GM19467 (cell line): Measurements from ENCODE around the gene ESYT1.

ENCODE experiments used
- ATAC-seq: cut with Tn5 transposase; IDR thresholded peaks from one replicate; pipeline ENCODE4 v1.9.1; 2021; ENCODE audit warnings: mild to moderate bottlenecking, moderate library complexity; ENCODE audit not compliant: unreplicated experiment

The ESYT1 gene, protein sequence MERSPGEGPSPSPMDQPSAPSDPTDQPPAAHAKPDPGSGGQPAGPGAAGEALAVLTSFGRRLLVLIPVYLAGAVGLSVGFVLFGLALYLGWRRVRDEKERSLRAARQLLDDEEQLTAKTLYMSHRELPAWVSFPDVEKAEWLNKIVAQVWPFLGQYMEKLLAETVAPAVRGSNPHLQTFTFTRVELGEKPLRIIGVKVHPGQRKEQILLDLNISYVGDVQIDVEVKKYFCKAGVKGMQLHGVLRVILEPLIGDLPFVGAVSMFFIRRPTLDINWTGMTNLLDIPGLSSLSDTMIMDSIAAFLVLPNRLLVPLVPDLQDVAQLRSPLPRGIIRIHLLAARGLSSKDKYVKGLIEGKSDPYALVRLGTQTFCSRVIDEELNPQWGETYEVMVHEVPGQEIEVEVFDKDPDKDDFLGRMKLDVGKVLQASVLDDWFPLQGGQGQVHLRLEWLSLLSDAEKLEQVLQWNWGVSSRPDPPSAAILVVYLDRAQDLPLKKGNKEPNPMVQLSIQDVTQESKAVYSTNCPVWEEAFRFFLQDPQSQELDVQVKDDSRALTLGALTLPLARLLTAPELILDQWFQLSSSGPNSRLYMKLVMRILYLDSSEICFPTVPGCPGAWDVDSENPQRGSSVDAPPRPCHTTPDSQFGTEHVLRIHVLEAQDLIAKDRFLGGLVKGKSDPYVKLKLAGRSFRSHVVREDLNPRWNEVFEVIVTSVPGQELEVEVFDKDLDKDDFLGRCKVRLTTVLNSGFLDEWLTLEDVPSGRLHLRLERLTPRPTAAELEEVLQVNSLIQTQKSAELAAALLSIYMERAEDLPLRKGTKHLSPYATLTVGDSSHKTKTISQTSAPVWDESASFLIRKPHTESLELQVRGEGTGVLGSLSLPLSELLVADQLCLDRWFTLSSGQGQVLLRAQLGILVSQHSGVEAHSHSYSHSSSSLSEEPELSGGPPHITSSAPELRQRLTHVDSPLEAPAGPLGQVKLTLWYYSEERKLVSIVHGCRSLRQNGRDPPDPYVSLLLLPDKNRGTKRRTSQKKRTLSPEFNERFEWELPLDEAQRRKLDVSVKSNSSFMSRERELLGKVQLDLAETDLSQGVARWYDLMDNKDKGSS

DNA sequence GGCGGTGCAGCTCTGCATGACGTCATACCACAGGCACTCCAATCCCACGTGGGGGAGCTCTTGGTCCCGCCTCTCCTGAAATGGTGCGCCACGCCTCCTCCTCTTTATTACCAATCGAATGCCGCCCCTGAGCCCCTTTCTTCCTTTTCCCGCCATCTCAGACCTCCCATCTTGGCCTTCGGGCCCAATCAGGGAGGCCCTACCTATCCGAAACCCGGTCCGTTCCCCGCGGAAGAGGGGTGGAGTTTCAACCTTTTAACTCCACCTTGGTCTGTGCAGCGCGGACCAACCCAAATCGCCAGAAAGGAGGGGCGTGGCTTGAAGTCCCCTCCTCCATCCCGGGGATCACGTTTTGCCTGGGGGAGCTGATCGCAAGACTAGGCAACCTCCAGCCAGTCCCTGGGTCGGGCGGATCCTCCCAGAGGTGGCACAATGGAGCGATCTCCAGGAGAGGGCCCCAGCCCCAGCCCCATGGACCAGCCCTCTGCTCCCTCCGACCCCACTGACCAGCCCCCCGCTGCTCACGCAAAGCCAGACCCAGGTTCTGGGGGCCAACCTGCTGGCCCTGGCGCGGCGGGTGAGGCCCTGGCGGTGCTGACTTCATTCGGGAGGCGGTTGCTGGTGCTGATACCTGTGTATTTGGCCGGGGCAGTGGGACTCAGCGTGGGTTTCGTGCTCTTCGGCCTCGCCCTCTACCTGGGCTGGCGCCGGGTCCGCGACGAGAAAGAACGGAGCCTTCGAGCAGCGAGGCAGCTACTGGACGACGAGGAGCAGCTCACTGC lies at the start of gene ESYT1:
Gene ESYT1 (plus strand): TSS at position 380 of the 782 bp plus-strand sequence. CDS start 53 bp downstream, at position 433.
- peak; percentile 83 for ATAC-seq

DNA sequence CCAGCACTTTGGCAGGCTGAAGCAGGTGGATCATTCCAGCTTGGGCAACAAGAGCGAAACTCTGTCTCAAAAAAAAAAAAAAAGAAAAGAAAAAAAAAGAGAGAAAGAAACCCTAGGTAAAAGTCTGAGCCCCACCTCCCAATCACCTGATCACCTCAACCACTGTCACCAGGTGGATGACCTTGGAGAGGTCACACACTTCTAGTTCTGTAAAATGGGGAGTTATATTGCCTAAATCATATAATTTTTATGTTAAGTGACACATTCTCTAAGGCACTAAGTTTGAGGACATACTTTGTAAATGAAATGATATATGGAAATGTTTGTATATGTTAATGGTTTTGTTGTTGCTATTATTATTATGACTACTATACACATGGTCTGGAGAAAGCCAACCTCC lies 49.6 kb upstream of the ESYT1 start:
- no peak for ATAC-seq

GRCh38 chr12:56078931-56079722 lies 48.9 kb upstream of the ESYT1 start:
- ATAC-seq: peak; percentile 74

- ATAC-seq: no peak
Observed at GRCh38 chr12:56079723-56080555, 48.1 kb upstream of the ESYT1 start, which contains the start of gene ERBB3. ERBB3 (plus strand) TSS chr12:56080165; CDS start chr12:56080301, 136 bp downstream.

- ATAC-seq: no peak
Observed at GRCh38 chr12:56080556-56081138, 47.4 kb upstream of the ESYT1 start.

- ATAC-seq: no peak
Observed at GRCh38 chr12:56081393-56082347, 46.4 kb upstream of the ESYT1 start.

GRCh38 chr12:56082382-56082781 lies 45.7 kb upstream of the ESYT1 start:
- no peak for ATAC-seq

DNA sequence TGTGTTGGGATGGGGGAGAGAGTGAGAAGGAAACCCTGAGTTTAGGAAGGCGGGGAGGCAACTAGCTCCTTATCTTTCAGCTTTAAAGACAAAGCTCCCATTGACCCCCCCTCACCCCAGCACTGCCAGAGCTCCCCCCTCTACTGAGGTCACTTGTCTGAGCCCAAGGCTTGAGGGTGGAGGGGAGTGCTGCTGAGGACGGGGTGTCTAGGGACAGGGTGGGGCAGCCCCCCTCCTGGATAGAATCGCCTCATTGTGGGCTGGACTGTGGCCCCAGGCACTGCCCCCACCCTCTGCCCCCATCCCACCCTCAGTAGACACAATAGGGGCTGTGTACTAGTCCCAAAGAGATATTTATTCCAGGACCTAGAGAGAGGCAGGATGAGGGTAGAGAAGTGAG lies 45.1 kb upstream of the ESYT1 start:
- no peak for ATAC-seq

- no peak for ATAC-seq
Observed at GRCh38 chr12:56084958-56085543, 43.0 kb upstream of the ESYT1 start.

GRCh38 chr12:56086096-56086495 lies 42.0 kb upstream of the ESYT1 start:
- ATAC-seq: no peak

DNA sequence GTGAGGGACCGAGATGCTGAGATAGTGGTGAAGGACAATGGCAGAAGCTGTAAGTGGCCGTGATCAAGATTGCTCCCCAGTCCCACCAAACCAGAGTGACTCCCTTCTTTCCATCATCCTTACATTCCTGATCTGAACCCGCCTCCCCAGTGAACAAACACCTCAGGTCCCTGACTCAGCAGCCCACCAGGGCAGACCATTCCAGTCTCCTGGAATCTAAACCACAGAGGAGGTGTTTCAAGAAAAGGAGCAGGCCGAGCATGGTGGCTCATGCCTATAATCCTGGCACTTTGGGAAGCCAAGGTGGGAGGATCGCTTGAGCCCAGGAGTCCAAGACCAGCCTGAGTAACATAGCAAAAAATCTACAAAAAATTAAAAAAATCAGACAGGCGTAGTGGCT lies 41.5 kb upstream of the ESYT1 start:
- ATAC-seq: no peak

- ATAC-seq: no peak
Observed at GRCh38 chr12:56087220-56087619, 40.8 kb upstream of the ESYT1 start.

GRCh38 chr12:56097738-56098137 lies 30.3 kb upstream of the ESYT1 start:
- ATAC-seq: no peak

DNA sequence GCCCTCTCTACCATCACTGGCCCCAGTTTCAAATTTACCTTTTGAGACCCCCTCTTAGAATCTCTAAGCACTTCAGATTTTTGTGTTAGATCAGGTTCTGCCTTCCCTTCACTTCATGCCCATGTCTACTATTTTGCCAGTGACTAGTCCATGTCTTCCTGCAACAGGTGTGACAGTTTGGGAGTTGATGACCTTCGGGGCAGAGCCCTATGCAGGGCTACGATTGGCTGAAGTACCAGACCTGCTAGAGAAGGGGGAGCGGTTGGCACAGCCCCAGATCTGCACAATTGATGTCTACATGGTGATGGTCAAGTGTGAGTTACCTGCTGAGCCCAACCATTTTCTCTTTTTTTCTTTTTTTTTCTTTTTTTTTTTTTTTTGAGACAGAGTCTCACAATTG lies 29.5 kb upstream of the ESYT1 start:
- no peak for ATAC-seq

- no peak for ATAC-seq
Observed at GRCh38 chr12:56099787-56100186, 28.3 kb upstream of the ESYT1 start.

DNA sequence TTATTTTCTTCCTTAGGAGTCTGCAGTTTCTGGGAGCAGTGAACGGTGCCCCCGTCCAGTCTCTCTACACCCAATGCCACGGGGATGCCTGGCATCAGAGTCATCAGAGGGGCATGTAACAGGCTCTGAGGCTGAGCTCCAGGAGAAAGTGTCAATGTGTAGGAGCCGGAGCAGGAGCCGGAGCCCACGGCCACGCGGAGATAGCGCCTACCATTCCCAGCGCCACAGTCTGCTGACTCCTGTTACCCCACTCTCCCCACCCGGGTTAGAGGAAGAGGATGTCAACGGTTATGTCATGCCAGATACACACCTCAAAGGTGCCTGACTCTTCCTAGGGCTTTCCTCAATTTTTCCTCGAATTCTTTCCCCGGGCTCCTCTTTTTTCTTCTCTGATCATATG lies 27.0 kb upstream of the ESYT1 start:
- ATAC-seq: no peak

- no peak for ATAC-seq
Observed at GRCh38 chr12:56102683-56103065, 25.4 kb upstream of the ESYT1 start.
